HepG2 (cell line): Measurements from ENCODE around the gene RBM15B. TPM values are rescaled to one million over a fixed set of nuclear protein-coding genes. Genes with fewer than 3 reads are reported as not detected.

Source experiments
- ATAC-seq: fragments of 200-7000 bp; cut with Tn5 transposase; 3 replicates; pipeline ENCODE4 v1.9.1; 2020; ENCODE audit warnings: mild to moderate bottlenecking, moderate library complexity
- BruUV-seq: library from RNA; stranded (reverse); fragments of 400-500 nt; replicated peaks from 2 replicates; lab custom pipeline; 2021; lab: Mats Ljungman, UMichigan
- CTCF ChIA-PET: fragments of 300-600 bp; formaldehyde crosslinking; extraction: SDS; loops from one replicate; lab custom pipeline; 2021; ENCODE audit warnings: low total read pairs, inconsistent platforms, low intra/inter-chr PET ratio; lab: Yijun Ruan, JAX
- POLR2A ChIA-PET: fragments of 350-600 bp; sonication (Branson Sonifier 250); formaldehyde crosslinking; loops from one replicate; lab custom pipeline; 2020; ENCODE audit warnings: antibody characterized with exemption, inconsistent platforms; lab: Yijun Ruan, JAX
- DNase-seq: peaks from one replicate; pipeline ENCODE4 v3.0.0-alpha.2; 2015; ENCODE audit warnings: low spot score
- FAIRE-seq: peaks from 3 replicates; lab custom pipeline; 2011; peaks lifted over from hg19 to GRCh38; lab: Jason Lieb, UNC
- H2AFZ ChIP-seq: one replicate; pipeline ENCODE4 v1.6.1; 2011; ENCODE audit warnings: low read length, inconsistent platforms
- H3K27ac ChIP-seq: fragments of 300-600 bp; 3 replicates; pipeline ENCODE4 v1.8.0; 2011; ENCODE audit warnings: mixed run types, mild to moderate bottlenecking, mixed read lengths, low read length, inconsistent platforms; ENCODE audit not compliant: insufficient read depth; ENCODE audit errors: extremely low read length
- H3K27me3 ChIP-seq, 2 experiments: fragments of 200-600 bp in 1 of 2; 2 replicates in 1 of 2; 3 replicates in 1 of 2; pipeline versions ENCODE4 v1.6.0 to v1.8.0; 2011; ENCODE audit warnings: low read length in 2 of 2, mild to moderate bottlenecking in 2 of 2, moderate library complexity in 2 of 2, inconsistent platforms in 1 of 2; ENCODE audit not compliant: insufficient read depth in 2 of 2, control insufficient read depth in 1 of 2
- H3K36me3 ChIP-seq, 2 experiments: fragments of 200-600 bp in 1 of 2; replicated peaks in 1 of 2; 2 replicates in 1 of 2; 3 replicates in 1 of 2; pipeline versions ENCODE4 v1.5.1 to v1.8.0; 2011; ENCODE audit warnings: low read length in 2 of 2, inconsistent platforms in 1 of 2; ENCODE audit not compliant: insufficient read depth in 2 of 2, control insufficient read depth in 1 of 2
- H3K4me1 ChIP-seq: 2 replicates; pipeline ENCODE4 v1.5.1; 2012; ENCODE audit warnings: low read length, inconsistent platforms; ENCODE audit not compliant: insufficient read depth
- H3K4me2 ChIP-seq: 2 replicates; pipeline ENCODE4 v1.6.0; 2011; ENCODE audit warnings: low read depth, low read length, inconsistent platforms
- H3K4me3 ChIP-seq, 3 experiments: fragments of 200-600 bp in 1 of 3; sonication (generic), shearing (Covaris generic) in 1 of 3; replicated peaks in 1 of 3; 2 replicates each; pipeline ENCODE4 v1.5.1; 2011 to 2016; ENCODE audit warnings: low read length in 3 of 3, inconsistent platforms in 2 of 3, low read depth in 2 of 3, mild to moderate bottlenecking in 2 of 3, control low read depth in 1 of 3, mixed read lengths in 1 of 3; ENCODE audit not compliant: insufficient read depth in 1 of 3
- H3K79me2 ChIP-seq: one replicate; pipeline ENCODE4 v1.6.1; 2011; ENCODE audit warnings: low read length, inconsistent platforms; ENCODE audit not compliant: insufficient read depth
- H3K9ac ChIP-seq: 2 replicates; pipeline ENCODE4 v1.6.0; 2011; ENCODE audit warnings: mild to moderate bottlenecking, low read depth, low read length, inconsistent platforms; ENCODE audit not compliant: insufficient read depth
- H3K9me3 ChIP-seq: 2 replicates; pipeline ENCODE4 v1.5.1; 2012; ENCODE audit warnings: mild to moderate bottlenecking, low read length
- H4K20me1 ChIP-seq: 2 replicates; pipeline ENCODE4 v1.6.0; 2011; ENCODE audit warnings: inconsistent platforms, mild to moderate bottlenecking, low read length, moderate library complexity; ENCODE audit not compliant: insufficient read depth
- ATF7-NPFF ChIP-seq: sonication (generic); formaldehyde crosslinking; IDR thresholded peaks from 2 replicates; pipeline ENCODE4 v1.8.1; 2023; ENCODE audit warnings: mild to moderate bottlenecking, low read depth, missing genetic modification reagents, moderate library complexity
- NBN ChIP-seq: fragments of 450-650 bp; conservative IDR thresholded peaks from 2 replicates; pipeline ENCODE4 v1.6.1; 2017
- SAFB2 ChIP-seq: sonication (generic); formaldehyde crosslinking; IDR thresholded peaks from 2 replicates; pipeline ENCODE4 v1.5.1; 2020; ENCODE audit warnings: missing genetic modification reagents, low read depth, mild to moderate bottlenecking, borderline replicate concordance
- ZNF253 ChIP-seq: sonication (generic); formaldehyde crosslinking; IDR thresholded peaks from 2 replicates; pipeline ENCODE4 v1.8.0; 2022; ENCODE audit warnings: mild to moderate bottlenecking, missing genetic modification reagents, borderline replicate concordance
- ZNF724P ChIP-seq: sonication (generic); formaldehyde crosslinking; IDR thresholded peaks from 2 replicates; pipeline ENCODE4 v1.8.0; 2022; ENCODE audit warnings: missing genetic modification reagents, borderline replicate concordance
- WGBS: methylation state at CpG from one replicate; pipeline ENCODE4 v1.1.6; 2017; ENCODE audit warnings: low lambda C conversion rate; 5-methylcytosine and 5-hydroxymethylcytosine counted together
- in situ Hi-C: cut with HindIII; loops from 2 replicates; pipeline ENCODE4 v1.10.0; 2017; ENCODE audit warnings: low pct_unique_long_range_greater_than_20kb; ENCODE audit not compliant: extremely low pct_ligation_motif_present
- intact Hi-C: fragments of 100-400 bp; cut with micrococcal nuclease; formaldehyde crosslinking; loops from one replicate; pipeline ENCODE4 v1.10.0; 2022; ENCODE audit not compliant: unreplicated experiment
- polyA plus RNA-seq, 8 experiments: library from polyadenylated mRNA; depleted of rRNA in 3 of 8; stranded (reverse) in 7 of 8; unstranded in 1 of 8; fragments of >200 nt; fragmentation: Illumina TruSeq in 4 of 8; extraction: Trizol in 4 of 8; gene quantifications; 2 replicates each; pipeline versions ENCODE4 v1.2.1 to v1.2.3, GENCODE V29; 2011 to 2016; ENCODE audit warnings: low read depth in 4 of 8, missing spikeins in 1 of 8, mixed read lengths in 1 of 8; ENCODE audit not compliant: insufficient read depth in 1 of 8
- total RNA-seq, 5 experiments: library from RNA; depleted of rRNA; stranded (reverse); fragments of >200 nt; fragmentation: Illumina TruSeq; extraction: Trizol; gene quantifications; 2 replicates each; pipeline ENCODE4 v1.2.3, GENCODE V29; 2016; ENCODE audit warnings: low read depth in 1 of 5
- TF ChIP-seq, protein P1 (sequence below): sonication (generic); formaldehyde crosslinking; IDR thresholded peaks from 2 replicates; pipeline ENCODE4 v1.4.0; 2020; ENCODE audit warnings: mild to moderate bottlenecking, missing genetic modification reagents
- TF ChIP-seq, protein P2 (sequence below): sonication (generic); formaldehyde crosslinking; IDR thresholded peaks from 2 replicates; pipeline ENCODE4 v1.8.0; 2023; ENCODE audit warnings: mild to moderate bottlenecking, missing genetic modification reagents
- TF ChIP-seq, protein P3 (sequence below): sonication (generic); formaldehyde crosslinking; IDR thresholded peaks from 2 replicates; pipeline ENCODE4 v1.4.0; 2020; ENCODE audit warnings: mild to moderate bottlenecking, missing genetic modification reagents
- TF ChIP-seq, protein P4 (sequence below): IDR thresholded peaks from 2 replicates; pipeline ENCODE4 v1.6.1; 2016; ENCODE audit warnings: missing biosample characterization, missing genetic modification reagents, low read depth
- TF ChIP-seq, protein P5 (sequence below): sonication (generic); formaldehyde crosslinking; conservative IDR thresholded peaks from 2 replicates; pipeline ENCODE4 v1.4.0; 2020; ENCODE audit warnings: missing genetic modification reagents

The RBM15B gene
- total and polyA plus RNA-seq, 2 of the 13 experiments (the other 11 are each of a cell fraction or from before 2014, with no cell fraction given): 8.2 to 19.3 TPM

DNA sequence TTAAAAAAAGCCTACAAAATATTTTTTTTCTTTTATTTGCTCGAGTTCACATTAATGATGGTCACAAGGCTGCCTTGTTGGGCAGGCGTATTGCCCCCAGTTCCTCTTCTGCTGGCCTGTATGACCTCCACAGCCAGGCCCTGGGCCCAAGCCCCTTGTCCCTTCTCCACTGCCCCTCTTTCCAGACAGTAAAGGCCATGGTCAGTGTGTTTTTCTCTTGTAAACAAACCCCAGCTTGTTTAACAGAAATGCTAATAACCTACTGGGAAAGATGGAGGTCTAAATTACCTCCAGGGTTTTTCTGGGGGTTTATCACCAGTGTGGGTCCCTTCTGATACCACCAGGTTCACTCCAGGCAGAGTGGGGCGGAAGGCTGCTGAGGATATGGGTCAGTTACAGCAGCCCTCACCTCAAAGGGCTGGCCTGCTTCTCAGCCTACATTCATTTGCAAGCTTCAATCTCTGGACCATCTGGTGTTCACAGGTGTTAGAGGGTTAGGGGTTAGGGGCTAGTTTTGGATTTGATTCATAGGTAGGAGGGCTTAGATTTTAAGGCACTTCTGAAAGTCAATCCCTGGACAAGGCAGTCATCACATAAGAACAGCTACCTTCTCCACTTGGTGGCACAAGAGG, 8.0 kb upstream of the RBM15B start (continued):
- TF ChIP-seq, protein P1, sequence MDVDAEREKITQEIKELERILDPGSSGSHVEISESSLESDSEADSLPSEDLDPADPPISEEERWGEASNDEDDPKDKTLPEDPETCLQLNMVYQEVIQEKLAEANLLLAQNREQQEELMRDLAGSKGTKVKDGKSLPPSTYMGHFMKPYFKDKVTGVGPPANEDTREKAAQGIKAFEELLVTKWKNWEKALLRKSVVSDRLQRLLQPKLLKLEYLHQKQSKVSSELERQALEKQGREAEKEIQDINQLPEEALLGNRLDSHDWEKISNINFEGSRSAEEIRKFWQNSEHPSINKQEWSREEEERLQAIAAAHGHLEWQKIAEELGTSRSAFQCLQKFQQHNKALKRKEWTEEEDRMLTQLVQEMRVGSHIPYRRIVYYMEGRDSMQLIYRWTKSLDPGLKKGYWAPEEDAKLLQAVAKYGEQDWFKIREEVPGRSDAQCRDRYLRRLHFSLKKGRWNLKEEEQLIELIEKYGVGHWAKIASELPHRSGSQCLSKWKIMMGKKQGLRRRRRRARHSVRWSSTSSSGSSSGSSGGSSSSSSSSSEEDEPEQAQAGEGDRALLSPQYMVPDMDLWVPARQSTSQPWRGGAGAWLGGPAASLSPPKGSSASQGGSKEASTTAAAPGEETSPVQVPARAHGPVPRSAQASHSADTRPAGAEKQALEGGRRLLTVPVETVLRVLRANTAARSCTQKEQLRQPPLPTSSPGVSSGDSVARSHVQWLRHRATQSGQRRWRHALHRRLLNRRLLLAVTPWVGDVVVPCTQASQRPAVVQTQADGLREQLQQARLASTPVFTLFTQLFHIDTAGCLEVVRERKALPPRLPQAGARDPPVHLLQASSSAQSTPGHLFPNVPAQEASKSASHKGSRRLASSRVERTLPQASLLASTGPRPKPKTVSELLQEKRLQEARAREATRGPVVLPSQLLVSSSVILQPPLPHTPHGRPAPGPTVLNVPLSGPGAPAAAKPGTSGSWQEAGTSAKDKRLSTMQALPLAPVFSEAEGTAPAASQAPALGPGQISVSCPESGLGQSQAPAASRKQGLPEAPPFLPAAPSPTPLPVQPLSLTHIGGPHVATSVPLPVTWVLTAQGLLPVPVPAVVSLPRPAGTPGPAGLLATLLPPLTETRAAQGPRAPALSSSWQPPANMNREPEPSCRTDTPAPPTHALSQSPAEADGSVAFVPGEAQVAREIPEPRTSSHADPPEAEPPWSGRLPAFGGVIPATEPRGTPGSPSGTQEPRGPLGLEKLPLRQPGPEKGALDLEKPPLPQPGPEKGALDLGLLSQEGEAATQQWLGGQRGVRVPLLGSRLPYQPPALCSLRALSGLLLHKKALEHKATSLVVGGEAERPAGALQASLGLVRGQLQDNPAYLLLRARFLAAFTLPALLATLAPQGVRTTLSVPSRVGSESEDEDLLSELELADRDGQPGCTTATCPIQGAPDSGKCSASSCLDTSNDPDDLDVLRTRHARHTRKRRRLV (CRISPR knock-in tag): no peak
- TF ChIP-seq, protein P2, sequence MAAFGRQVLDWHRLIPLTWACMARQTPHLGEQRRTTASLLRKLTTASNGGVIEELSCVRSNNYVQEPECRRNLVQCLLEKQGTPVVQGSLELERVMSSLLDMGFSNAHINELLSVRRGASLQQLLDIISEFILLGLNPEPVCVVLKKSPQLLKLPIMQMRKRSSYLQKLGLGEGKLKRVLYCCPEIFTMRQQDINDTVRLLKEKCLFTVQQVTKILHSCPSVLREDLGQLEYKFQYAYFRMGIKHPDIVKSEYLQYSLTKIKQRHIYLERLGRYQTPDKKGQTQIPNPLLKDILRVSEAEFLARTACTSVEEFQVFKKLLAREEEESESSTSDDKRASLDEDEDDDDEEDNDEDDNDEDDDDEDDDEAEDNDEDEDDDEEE (CRISPR knock-in tag): no peak
- TF ChIP-seq, all 625 proteins: peak for 4

DNA sequence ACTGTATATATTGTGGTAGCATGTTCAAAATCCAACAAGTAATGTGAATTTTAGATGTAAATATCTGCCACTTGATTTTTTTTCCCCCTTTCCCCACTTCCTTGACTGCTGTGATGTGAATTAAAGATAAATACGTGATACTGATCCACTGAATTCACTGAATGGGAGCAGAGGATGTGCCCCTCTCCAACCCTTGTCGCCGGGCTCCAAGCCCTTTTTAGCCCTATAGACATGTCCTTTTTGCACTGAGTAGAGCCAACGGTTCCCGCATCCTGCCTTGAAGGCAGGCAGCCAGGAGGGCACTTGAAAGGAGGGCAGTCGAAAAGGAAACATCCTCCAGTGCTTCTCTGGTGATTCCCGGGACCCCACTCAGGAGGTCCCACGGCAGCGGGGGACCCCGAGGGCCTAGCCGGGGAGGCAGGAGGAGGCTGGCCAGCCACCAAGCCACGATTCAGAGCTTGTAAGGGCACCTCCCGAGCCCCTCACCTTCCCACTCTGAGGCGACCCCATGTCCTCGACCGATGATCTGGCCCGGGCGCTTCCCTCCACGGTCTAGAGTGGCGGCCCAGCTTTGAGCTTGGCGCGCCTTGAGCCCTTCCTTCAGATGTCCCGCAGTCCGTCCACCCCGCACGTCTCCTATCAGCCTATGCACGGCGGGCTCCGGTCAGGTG, 6.9 kb upstream of the RBM15B start:
- peaks cover 2 to 12% of the 10 kb centered on the region in 2 experiments; a peak in 4 of 5 replicates for H3K36me3 ChIP-seq
- peak overlapping the region; percentile 96 for H3K27ac ChIP-seq
- H3K79me2 ChIP-seq: peaks cover 36% of the 10 kb centered on the region
- H3K9me3 ChIP-seq: no peaks in the 10 kb centered on the region
- BruUV-seq: TSS peak; percentile 89
- no peak for FAIRE-seq
- ChIA-PET CTCF (no interaction called here), POLR2A (interaction anchor here (1.0 to 2.2 kb wide), 9 partner anchors 40 to 798 kb away, joined by 3 to 15 read pairs (median 5); partner anchors contain the start of genes CISH, DCAF1 and MAPKAPK3)
- WGBS: 2% methylated on average over 14 of the region's 29 CpGs
- H3K4me2 ChIP-seq: peak overlapping the region; percentile 60
- in situ Hi-C loops: loop anchor here (5.0 kb wide), 1 partner anchor 812 kb away; no protein-coding TSS in a partner anchor
- H3K4me3 ChIP-seq: peak overlapping the region; percentile 86 to 95 (median 91)
- peak; percentile 31 for ATAC-seq
- H3K9ac ChIP-seq: peak overlapping the region; percentile 98
- peaks cover 1 to 6% of the 10 kb centered on the region in 2 experiments; a peak in 2 of 5 replicates for H3K27me3 ChIP-seq
- DNase-seq: no peak
- intact Hi-C loops: loop anchor here (10.0 kb wide), 1 partner anchor 291 kb away; the partner anchor contains the start of gene TEX264
- no peak overlapping the region for H2AFZ ChIP-seq
- peaks cover 8% of the 10 kb centered on the region for H4K20me1 ChIP-seq
- peaks cover 50% of the 10 kb centered on the region for H3K4me1 ChIP-seq
- TF ChIP-seq ZNF253 (CRISPR knock-in tag): no peak
- 0 out of 2 replicates have a peak, but pooled peaks have one; percentile 44 for TF ChIP-seq SAFB2 (CRISPR knock-in tag)
- TF ChIP-seq, protein P3, sequence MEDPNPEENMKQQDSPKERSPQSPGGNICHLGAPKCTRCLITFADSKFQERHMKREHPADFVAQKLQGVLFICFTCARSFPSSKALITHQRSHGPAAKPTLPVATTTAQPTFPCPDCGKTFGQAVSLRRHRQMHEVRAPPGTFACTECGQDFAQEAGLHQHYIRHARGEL (CRISPR knock-in tag): peak; percentile 84; the same call in 1 of the 2 replicates
- TF ChIP-seq, protein P4, sequence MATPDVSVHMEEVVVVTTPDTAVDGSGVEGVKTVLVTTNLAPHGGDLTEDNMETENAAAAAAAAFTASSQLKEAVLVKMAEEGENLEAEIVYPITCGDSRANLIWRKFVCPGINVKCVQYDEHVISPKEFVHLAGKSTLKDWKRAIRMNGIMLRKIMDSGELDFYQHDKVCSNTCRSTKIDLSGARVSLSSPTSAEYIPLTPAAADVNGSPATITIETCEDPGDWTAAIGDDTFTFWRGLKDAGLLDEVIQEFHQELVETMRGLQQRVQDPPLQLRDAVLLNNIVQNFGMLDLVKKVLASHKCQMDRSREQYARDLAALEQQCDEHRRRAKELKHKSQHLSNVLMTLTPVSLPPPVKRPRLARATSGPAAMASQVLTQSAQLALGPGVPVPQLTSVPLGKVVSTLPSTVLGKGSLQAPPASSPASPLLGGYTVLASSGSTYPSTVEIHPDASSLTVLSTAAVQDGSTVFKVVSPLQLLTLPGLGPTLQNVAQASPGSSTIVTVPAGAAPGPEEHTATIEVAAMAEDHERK (CRISPR knock-in tag): no peak
- 0 out of 2 replicates have a peak, but pooled peaks have one; percentile 13 for TF ChIP-seq ATF7-NPFF (CRISPR knock-in tag)
- TF ChIP-seq, protein P5, sequence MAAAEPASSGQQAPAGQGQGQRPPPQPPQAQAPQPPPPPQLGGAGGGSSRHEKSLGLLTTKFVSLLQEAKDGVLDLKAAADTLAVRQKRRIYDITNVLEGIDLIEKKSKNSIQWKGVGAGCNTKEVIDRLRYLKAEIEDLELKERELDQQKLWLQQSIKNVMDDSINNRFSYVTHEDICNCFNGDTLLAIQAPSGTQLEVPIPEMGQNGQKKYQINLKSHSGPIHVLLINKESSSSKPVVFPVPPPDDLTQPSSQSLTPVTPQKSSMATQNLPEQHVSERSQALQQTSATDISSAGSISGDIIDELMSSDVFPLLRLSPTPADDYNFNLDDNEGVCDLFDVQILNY (CRISPR knock-in tag): no peak
- no peak for TF ChIP-seq ZNF724P (CRISPR knock-in tag)
- no peak for TF ChIP-seq NBN
